Nephron progenitor cell (in vitro differentiated cells): ENCODE measurements around the gene PTBP1.

Experiments used
- DNase-seq: peaks from one replicate; pipeline ENCODE4 v3.0.0; 2021
- H3K27ac Mint-ChIP-seq: 2 replicates; pipeline ENCODE4 v1.8.0; 2021; ENCODE audit warnings: mild to moderate bottlenecking, moderate library complexity, mixed read lengths
- H3K27me3 Mint-ChIP-seq: 2 replicates; pipeline ENCODE4 v1.8.0; 2021; ENCODE audit warnings: mild to moderate bottlenecking, low read depth, mixed read lengths; ENCODE audit not compliant: poor library complexity
- H3K36me3 Mint-ChIP-seq: 2 replicates; pipeline ENCODE4 v1.8.0; 2021; ENCODE audit warnings: low read depth, mixed read lengths
- H3K4me1 Mint-ChIP-seq: 2 replicates; pipeline ENCODE4 v1.8.0; 2021; ENCODE audit warnings: mixed read lengths
- H3K4me3 Mint-ChIP-seq: 2 replicates; pipeline ENCODE4 v1.8.0; 2021; ENCODE audit warnings: mild to moderate bottlenecking, moderate library complexity, mixed read lengths
- H3K9me3 Mint-ChIP-seq: 2 replicates; pipeline ENCODE4 v1.8.0; 2021; ENCODE audit warnings: mild to moderate bottlenecking, moderate library complexity, mixed read lengths
- TF ChIP-seq, protein P1 (sequence below): fragments of 200-600 bp; sonication (generic); IDR thresholded peaks from 2 replicates; pipeline ENCODE4 v1.5.0; 2021; ENCODE audit warnings: antibody characterized with exemption

Gene PTBP1

DNA sequence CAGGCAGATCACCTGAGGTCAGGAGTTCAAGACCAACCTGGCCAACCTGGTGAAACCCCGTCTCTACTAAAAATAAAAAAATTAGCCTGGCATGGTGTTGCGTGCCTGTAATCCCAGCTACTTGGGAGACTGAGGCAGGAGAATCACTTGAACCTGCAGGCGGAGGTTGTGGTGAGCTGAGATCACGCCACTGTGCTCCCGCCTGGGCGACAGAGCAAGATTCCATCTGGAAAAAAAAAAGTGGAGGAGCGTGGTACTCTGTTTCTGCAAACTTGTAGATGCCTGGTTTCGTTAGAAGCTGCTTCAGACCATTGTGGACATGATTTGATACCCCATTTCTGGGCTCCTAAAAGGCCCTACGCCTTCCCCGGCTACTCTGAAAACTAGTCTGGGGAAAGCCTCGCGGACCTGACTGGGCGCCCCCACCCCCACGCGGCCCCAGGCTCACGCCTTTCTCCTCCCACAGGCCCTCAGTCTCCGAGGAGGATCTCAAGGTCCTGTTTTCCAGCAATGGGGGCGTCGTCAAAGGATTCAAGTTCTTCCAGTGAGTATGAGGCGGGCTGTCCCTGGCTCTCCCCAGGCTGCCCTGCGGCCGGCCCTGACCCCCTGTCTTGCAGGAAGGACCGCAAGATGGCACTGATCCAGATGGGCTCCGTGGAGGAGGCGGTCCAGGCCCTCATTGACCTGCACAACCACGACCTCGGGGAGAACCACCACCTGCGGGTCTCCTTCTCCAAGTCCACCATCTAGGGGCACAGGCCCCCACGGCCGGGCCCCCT lies 13.0 kb downstream of the PTBP1 start:
- TF ChIP-seq, protein P1, sequence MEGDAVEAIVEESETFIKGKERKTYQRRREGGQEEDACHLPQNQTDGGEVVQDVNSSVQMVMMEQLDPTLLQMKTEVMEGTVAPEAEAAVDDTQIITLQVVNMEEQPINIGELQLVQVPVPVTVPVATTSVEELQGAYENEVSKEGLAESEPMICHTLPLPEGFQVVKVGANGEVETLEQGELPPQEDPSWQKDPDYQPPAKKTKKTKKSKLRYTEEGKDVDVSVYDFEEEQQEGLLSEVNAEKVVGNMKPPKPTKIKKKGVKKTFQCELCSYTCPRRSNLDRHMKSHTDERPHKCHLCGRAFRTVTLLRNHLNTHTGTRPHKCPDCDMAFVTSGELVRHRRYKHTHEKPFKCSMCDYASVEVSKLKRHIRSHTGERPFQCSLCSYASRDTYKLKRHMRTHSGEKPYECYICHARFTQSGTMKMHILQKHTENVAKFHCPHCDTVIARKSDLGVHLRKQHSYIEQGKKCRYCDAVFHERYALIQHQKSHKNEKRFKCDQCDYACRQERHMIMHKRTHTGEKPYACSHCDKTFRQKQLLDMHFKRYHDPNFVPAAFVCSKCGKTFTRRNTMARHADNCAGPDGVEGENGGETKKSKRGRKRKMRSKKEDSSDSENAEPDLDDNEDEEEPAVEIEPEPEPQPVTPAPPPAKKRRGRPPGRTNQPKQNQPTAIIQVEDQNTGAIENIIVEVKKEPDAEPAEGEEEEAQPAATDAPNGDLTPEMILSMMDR = no peak
- Mint-ChIP-seq H3K4me1 (peaks cover 10% of the 10 kb centered on the region), H3K27me3 (no peaks in the 10 kb centered on the region), H3K27ac (peak overlapping the region; percentile 84), H3K9me3 (no peaks in the 10 kb centered on the region), H3K36me3 (peaks cover 49% of the 10 kb centered on the region), H3K4me3 (no peak overlapping the region)
- no peak for DNase-seq

DNA sequence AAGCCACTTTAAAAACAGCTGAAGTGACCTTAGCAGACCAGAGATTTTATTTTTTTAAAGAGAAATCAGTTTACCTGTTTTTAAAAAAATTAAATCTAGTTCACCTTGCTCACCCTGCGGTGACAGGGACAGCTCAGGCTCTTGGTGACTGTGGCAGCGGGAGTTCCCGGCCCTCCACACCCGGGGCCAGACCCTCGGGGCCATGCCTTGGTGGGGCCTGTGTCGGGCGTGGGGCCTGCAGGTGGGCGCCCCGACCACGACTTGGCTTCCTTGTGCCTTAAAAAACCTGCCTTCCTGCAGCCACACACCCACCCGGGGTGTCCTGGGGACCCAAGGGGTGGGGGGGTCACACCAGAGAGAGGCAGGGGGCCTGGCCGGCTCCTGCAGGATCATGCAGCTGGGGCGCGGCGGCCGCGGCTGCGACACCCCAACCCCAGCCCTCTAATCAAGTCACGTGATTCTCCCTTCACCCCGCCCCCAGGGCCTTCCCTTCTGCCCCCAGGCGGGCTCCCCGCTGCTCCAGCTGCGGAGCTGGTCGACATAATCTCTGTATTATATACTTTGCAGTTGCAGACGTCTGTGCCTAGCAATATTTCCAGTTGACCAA lies 13.7 kb downstream of the PTBP1 start:
- H3K27ac Mint-ChIP-seq = peak overlapping the region; percentile 84
- TF ChIP-seq, protein P1 = no peak

GRCh38 chr19:811506-812048 lies 14.3 kb downstream of the PTBP1 start:
- no peak for DNase-seq
- H3K9me3 Mint-ChIP-seq = no peaks in the 10 kb centered on the region
- peaks cover 59% of the 10 kb centered on the region for H3K36me3 Mint-ChIP-seq
- H3K4me1 Mint-ChIP-seq = peaks cover 14% of the 10 kb centered on the region
- H3K27me3 Mint-ChIP-seq = no peaks in the 10 kb centered on the region
- H3K27ac Mint-ChIP-seq = peak overlapping the region; percentile 59
- TF ChIP-seq, protein P1 = no peak
- no peak overlapping the region for H3K4me3 Mint-ChIP-seq

More for the DNA sequence above, 13.7 kb downstream of the PTBP1 start:
- Mint-ChIP-seq H3K36me3 (peaks cover 54% of the 10 kb centered on the region), H3K9me3 (no peaks in the 10 kb centered on the region), H3K27me3 (no peaks in the 10 kb centered on the region), H3K4me3 (no peak overlapping the region), H3K4me1 (peaks cover 10% of the 10 kb centered on the region)
- no peak for DNase-seq

DNA sequence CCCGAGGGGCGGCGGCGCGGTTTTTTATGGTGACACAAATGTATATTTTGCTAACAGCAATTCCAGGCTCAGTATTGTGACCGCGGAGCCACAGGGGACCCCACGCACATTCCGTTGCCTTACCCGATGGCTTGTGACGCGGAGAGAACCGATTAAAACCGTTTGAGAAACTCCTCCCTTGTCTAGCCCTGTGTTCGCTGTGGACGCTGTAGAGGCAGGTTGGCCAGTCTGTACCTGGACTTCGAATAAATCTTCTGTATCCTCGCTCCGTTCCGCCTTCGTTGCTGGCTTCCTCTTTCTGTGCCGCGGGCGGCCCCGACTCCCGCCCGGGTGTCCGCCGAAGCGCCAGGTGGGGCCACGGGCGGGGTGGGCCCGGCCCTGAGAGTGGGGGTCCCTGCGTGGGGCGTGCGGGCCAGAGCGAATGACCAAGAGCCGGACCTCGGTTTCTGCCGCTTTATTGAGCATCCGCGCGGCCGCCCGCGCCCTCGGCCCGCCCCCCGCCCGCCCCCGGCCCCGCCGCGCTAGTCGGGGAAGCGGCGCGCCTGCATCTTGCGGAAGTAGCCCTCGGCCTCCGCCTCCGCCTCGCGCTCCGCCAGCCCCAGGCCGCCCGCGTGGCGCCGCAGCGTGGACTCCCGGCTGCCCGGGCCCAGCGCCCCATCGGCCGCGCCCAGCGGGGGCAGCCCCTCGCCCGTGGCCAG lies 14.9 kb downstream of the PTBP1 start:
- Mint-ChIP-seq H3K36me3 (peaks cover 59% of the 10 kb centered on the region), H3K27me3 (no peaks in the 10 kb centered on the region), H3K4me1 (peaks cover 13% of the 10 kb centered on the region), H3K27ac (no peak overlapping the region), H3K4me3 (no peak overlapping the region), H3K9me3 (no peaks in the 10 kb centered on the region)
- TF ChIP-seq, protein P1 = no peak
- DNase-seq = no peak

DNA sequence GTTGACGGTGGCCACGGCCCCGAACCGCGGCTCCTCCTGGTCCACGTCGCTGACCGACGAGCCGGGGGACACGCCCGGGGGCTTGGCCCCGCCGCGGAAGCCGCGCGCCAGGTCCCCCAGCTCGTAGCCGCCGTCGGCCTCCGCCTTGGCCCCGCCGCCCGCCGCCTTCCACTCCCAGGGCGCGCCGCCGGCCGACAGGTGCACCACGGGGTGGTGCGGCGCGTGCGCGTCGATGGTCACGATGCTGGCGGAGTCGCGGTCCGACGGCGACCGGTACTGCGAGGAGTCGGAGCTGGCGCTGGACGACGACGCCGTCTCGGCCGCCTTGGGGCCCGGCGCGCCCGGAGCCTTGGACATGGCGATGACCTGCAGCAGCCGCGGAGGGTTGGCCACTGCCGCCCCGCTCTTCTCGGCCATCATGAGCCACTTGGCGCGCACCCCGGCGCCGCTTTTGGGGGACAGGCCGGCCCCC lies 15.5 kb downstream of the PTBP1 start:
- Mint-ChIP-seq H3K9me3 (no peaks in the 10 kb centered on the region), H3K4me3 (no peak overlapping the region), H3K27me3 (no peaks in the 10 kb centered on the region), H3K27ac (no peak overlapping the region), H3K4me1 (peaks cover 7% of the 10 kb centered on the region), H3K36me3 (peaks cover 59% of the 10 kb centered on the region)
- TF ChIP-seq, protein P1 = no peak
- no peak for DNase-seq
